ENCODE data around the gene SCGB1A1.

SCGB1A1 gene

GRCh38 chr11:62421996-62422395 is 3.2 kb downstream of the SCGB1A1 start:
- Mint-ChIP-seq H3K4me3 (no peak overlapping the region), H3K9me3 (no peaks in the 10 kb centered on the region), H3K36me3 (ENCODE audit: low read depth) (no peaks in the 10 kb centered on the region), H3K27me3 (ENCODE audit: low read depth) (peaks cover 6% of the 10 kb centered on the region), H3K4me1 (ENCODE audit: low read depth) (peaks cover 20% of the 10 kb centered on the region), H3K27ac (no peak overlapping the region)

- no peak overlapping the region for H3K27ac Mint-ChIP-seq
- peaks cover 6% of the 10 kb centered on the region for H3K27me3 Mint-ChIP-seq (ENCODE audit: low read depth)
- H3K4me3 Mint-ChIP-seq: no peak overlapping the region
- H3K9me3 Mint-ChIP-seq: no peaks in the 10 kb centered on the region
- H3K4me1 Mint-ChIP-seq (ENCODE audit: low read depth): peaks cover 26% of the 10 kb centered on the region
- H3K36me3 Mint-ChIP-seq (ENCODE audit: low read depth): no peaks in the 10 kb centered on the region
These were observed 4.2 kb downstream of the SCGB1A1 start for GRCh38 chr11:62423012-62423411.

- Mint-ChIP-seq H3K4me3 (peak overlapping the region; percentile 41), H3K4me1 (ENCODE audit: low read depth) (peaks cover 40% of the 10 kb centered on the region), H3K36me3 (ENCODE audit: low read depth) (no peaks in the 10 kb centered on the region), H3K27me3 (ENCODE audit: low read depth) (peaks cover 6% of the 10 kb centered on the region), H3K27ac (peak overlapping the region; percentile 91), H3K9me3 (no peaks in the 10 kb centered on the region)
These were observed 8.9 kb downstream of the SCGB1A1 start for GRCh38 chr11:62427630-62428233.

- peak overlapping the region; percentile 43 for H3K27ac Mint-ChIP-seq
- H3K9me3 Mint-ChIP-seq: no peaks in the 10 kb centered on the region
- no peaks in the 10 kb centered on the region for H3K36me3 Mint-ChIP-seq (ENCODE audit: low read depth)
- no peaks in the 10 kb centered on the region for H3K27me3 Mint-ChIP-seq (ENCODE audit: low read depth)
- H3K4me1 Mint-ChIP-seq (ENCODE audit: low read depth): peaks cover 44% of the 10 kb centered on the region
- no peak overlapping the region for H3K4me3 Mint-ChIP-seq
These were observed 10.2 kb downstream of the SCGB1A1 start for GRCh38 chr11:62428871-62429560.

- H3K36me3 Mint-ChIP-seq (ENCODE audit: low read depth): no peaks in the 10 kb centered on the region
- H3K9me3 Mint-ChIP-seq: no peaks in the 10 kb centered on the region
- H3K27ac Mint-ChIP-seq: no peak overlapping the region
- peaks cover 42% of the 10 kb centered on the region for H3K4me1 Mint-ChIP-seq (ENCODE audit: low read depth)
- no peak overlapping the region for H3K4me3 Mint-ChIP-seq
- no peaks in the 10 kb centered on the region for H3K27me3 Mint-ChIP-seq (ENCODE audit: low read depth)
These were observed 11.6 kb downstream of the SCGB1A1 start for GRCh38 chr11:62430425-62430824.

GRCh38 chr11:62431171-62431901 is 12.5 kb downstream of the SCGB1A1 start:
- Mint-ChIP-seq H3K4me1 (ENCODE audit: low read depth) (peaks cover 41% of the 10 kb centered on the region), H3K36me3 (ENCODE audit: low read depth) (no peaks in the 10 kb centered on the region), H3K27me3 (ENCODE audit: low read depth) (no peaks in the 10 kb centered on the region), H3K4me3 (no peak overlapping the region), H3K27ac (peak overlapping the region; percentile 9), H3K9me3 (no peaks in the 10 kb centered on the region)

- H3K9me3 Mint-ChIP-seq: no peaks in the 10 kb centered on the region
- H3K27me3 Mint-ChIP-seq (ENCODE audit: low read depth): no peaks in the 10 kb centered on the region
- H3K36me3 Mint-ChIP-seq (ENCODE audit: low read depth): no peaks in the 10 kb centered on the region
- H3K27ac Mint-ChIP-seq: no peak overlapping the region
- H3K4me1 Mint-ChIP-seq (ENCODE audit: low read depth): peaks cover 33% of the 10 kb centered on the region
- H3K4me3 Mint-ChIP-seq: no peak overlapping the region
These were observed 13.9 kb downstream of the SCGB1A1 start for GRCh38 chr11:62432695-62433094.

- no peak overlapping the region for H3K4me3 Mint-ChIP-seq
- H3K36me3 Mint-ChIP-seq (ENCODE audit: low read depth): no peaks in the 10 kb centered on the region
- no peaks in the 10 kb centered on the region for H3K27me3 Mint-ChIP-seq (ENCODE audit: low read depth)
- no peak overlapping the region for H3K27ac Mint-ChIP-seq
- H3K9me3 Mint-ChIP-seq: no peaks in the 10 kb centered on the region
- H3K4me1 Mint-ChIP-seq (ENCODE audit: low read depth): peaks cover 28% of the 10 kb centered on the region
These were observed 14.5 kb downstream of the SCGB1A1 start for GRCh38 chr11:62433141-62433903.

GRCh38 chr11:62433904-62434276 is 15.1 kb downstream of the SCGB1A1 start:
- Mint-ChIP-seq H3K4me3 (no peak overlapping the region), H3K27me3 (ENCODE audit: low read depth) (no peaks in the 10 kb centered on the region), H3K9me3 (no peaks in the 10 kb centered on the region), H3K4me1 (ENCODE audit: low read depth) (peaks cover 25% of the 10 kb centered on the region), H3K36me3 (ENCODE audit: low read depth) (no peaks in the 10 kb centered on the region), H3K27ac (no peak overlapping the region)

- Mint-ChIP-seq H3K9me3 (no peaks in the 10 kb centered on the region), H3K4me1 (ENCODE audit: low read depth) (peaks cover 15% of the 10 kb centered on the region), H3K4me3 (no peak overlapping the region), H3K36me3 (ENCODE audit: low read depth) (no peaks in the 10 kb centered on the region), H3K27ac (no peak overlapping the region), H3K27me3 (ENCODE audit: low read depth) (no peaks in the 10 kb centered on the region)
These were observed 17.2 kb downstream of the SCGB1A1 start for GRCh38 chr11:62435846-62436660.

GRCh38 chr11:62437616-62438015 is 18.8 kb downstream of the SCGB1A1 start:
- H3K4me1 Mint-ChIP-seq (ENCODE audit: low read depth): peaks cover 12% of the 10 kb centered on the region
- H3K4me3 Mint-ChIP-seq: no peak overlapping the region
- H3K9me3 Mint-ChIP-seq: no peaks in the 10 kb centered on the region
- no peaks in the 10 kb centered on the region for H3K27me3 Mint-ChIP-seq (ENCODE audit: low read depth)
- no peak overlapping the region for H3K27ac Mint-ChIP-seq
- no peaks in the 10 kb centered on the region for H3K36me3 Mint-ChIP-seq (ENCODE audit: low read depth)

- no peak overlapping the region for H3K27ac Mint-ChIP-seq
These were observed 19.8 kb downstream of the SCGB1A1 start for GRCh38 chr11:62438641-62439040.

GRCh38 chr11:62439785-62440602 is 21.2 kb downstream of the SCGB1A1 start:
- no peak overlapping the region for H3K27ac Mint-ChIP-seq
- no peak overlapping the region for H3K4me3 Mint-ChIP-seq
- H3K9me3 Mint-ChIP-seq: no peaks in the 10 kb centered on the region
- peaks cover 6% of the 10 kb centered on the region for H3K4me1 Mint-ChIP-seq (ENCODE audit: low read depth)
- no peaks in the 10 kb centered on the region for H3K27me3 Mint-ChIP-seq (ENCODE audit: low read depth)
- H3K36me3 Mint-ChIP-seq (ENCODE audit: low read depth): peaks cover 2% of the 10 kb centered on the region

More at GRCh38 chr11:62438641-62439040, 19.8 kb downstream of the SCGB1A1 start:
- Mint-ChIP-seq H3K4me3 (no peak overlapping the region), H3K9me3 (no peaks in the 10 kb centered on the region), H3K36me3 (ENCODE audit: low read depth) (peaks cover 2% of the 10 kb centered on the region), H3K4me1 (ENCODE audit: low read depth) (peaks cover 11% of the 10 kb centered on the region), H3K27me3 (ENCODE audit: low read depth) (no peaks in the 10 kb centered on the region)

All from T-helper 1 cell treated with Interleukin-12 subunit alpha and Interleukin-12 subunit beta and Interleukin-4 antibody, amounts not matched to agents 30 μg/mL and 1 μg/mL, for 36 hours (primary cell).